Activated CD8-positive, alpha-beta memory T cell treated with anti-CD3 and anti-CD28 coated beads, Interleukin-2, amount 50 U/mL, for 1 hour (primary cell): ENCODE results near the gene OR2F2.

ENCODE experiments used
- DNase-seq: peaks from one replicate; pipeline ENCODE4 v3.0.0-alpha.2; 2020; ENCODE audit errors: extremely low read depth

OR2F2 gene

DNA sequence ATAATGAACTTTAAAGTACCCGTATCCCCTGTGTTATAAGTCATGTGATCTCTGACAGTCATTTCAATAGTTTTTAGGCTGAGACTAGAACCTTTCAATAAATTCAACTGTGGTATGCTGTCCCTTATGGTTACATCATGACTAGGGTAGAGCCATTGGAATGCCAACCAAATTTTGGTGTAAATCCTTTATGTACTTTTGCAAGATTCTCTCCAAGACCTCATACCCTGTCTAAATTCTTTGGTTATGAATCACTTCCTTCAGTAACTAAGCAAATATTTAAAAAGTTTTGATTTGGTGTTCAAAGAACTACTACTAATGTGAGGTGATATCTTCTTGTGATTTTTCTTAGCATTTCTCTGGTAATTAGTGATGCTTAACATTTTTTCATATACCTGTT lies 44.3 kb downstream of the OR2F2 start:
- DNase-seq: no peak

GRCh38 chr7:143979998-143980397 lies 45.0 kb downstream of the OR2F2 start:
- no peak for DNase-seq

- no peak for DNase-seq
Observed at GRCh38 chr7:143980746-143981510, 45.9 kb downstream of the OR2F2 start.

GRCh38 chr7:143983960-143984359 lies 48.9 kb downstream of the OR2F2 start:
- DNase-seq: no peak
